ENCODE results near the gene TRAT1.

DNA sequence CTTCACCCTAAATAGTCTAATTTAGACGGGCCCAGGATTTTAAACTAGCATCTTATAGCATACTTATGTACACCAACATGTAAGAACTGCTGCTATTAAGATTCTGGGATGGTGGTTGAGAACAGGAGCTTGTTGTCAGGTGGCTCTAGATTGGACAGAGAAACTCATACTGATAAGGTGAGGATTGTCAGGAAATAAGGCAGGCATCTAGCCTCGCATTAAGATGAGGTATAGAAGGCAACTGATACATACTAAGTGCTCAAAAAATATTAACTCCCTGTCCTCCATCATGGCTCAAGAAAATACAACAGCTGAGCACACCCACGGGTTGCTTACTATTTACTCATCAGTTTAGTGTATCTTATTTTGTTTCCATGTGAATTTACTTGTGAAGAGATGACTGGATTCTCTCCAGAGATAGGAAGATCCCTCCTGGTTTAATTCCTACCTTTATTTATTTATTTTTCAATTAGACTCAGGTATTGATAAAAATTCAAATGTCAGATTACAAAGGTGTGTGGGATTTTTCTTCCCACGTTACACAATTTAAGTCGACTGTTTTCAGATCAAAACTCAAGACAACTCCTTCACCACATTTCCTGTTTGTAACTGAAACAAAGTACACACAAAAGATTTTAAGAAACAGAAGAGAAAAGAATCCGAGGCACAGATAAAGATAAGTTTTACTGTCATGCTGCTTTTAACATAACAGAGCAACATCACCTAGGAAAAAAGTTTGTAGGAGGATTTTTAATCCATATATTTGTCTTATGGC, at the start of gene TRAT1:
- TF ChIP-seq, protein P1, sequence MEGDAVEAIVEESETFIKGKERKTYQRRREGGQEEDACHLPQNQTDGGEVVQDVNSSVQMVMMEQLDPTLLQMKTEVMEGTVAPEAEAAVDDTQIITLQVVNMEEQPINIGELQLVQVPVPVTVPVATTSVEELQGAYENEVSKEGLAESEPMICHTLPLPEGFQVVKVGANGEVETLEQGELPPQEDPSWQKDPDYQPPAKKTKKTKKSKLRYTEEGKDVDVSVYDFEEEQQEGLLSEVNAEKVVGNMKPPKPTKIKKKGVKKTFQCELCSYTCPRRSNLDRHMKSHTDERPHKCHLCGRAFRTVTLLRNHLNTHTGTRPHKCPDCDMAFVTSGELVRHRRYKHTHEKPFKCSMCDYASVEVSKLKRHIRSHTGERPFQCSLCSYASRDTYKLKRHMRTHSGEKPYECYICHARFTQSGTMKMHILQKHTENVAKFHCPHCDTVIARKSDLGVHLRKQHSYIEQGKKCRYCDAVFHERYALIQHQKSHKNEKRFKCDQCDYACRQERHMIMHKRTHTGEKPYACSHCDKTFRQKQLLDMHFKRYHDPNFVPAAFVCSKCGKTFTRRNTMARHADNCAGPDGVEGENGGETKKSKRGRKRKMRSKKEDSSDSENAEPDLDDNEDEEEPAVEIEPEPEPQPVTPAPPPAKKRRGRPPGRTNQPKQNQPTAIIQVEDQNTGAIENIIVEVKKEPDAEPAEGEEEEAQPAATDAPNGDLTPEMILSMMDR (conservative IDR thresholded peaks at IDR 0.05) = no peak
- no peak for TF ChIP-seq ZFX (IDR thresholded peaks at IDR 0.05)

Data from C4-2B (cell line).